SK-N-SH treated with all-trans-retinoic acid at 6 μM for 48 hours (cell line): ENCODE results near the gene CDR2L.
A peak's percentile ranks its signal among the peaks of the same experiment; 100 is the strongest.

ENCODE experiments used
- ATAC-seq: fragments of 200-7000 bp; cut with Tn5 transposase; 3 replicates; pipeline ENCODE4 v1.9.1; 2020; ENCODE audit warnings: mild to moderate bottlenecking, moderate library complexity
- ARNTL ChIP-seq: fragments of 450-650 bp; formaldehyde crosslinking; IDR thresholded peaks from 2 replicates; pipeline ENCODE4 v1.5.0; 2020; ENCODE audit warnings: low read depth, mild to moderate bottlenecking, moderate library complexity, borderline replicate concordance
- BACH2 ChIP-seq: fragments of 250-450 bp; sonication (Bioruptor Pico); IDR thresholded peaks from 2 replicates; pipeline ENCODE4 v1.9.0; 2021; ENCODE audit warnings: mild to moderate bottlenecking, borderline replicate concordance
- CREB5 ChIP-seq: fragments of 250-450 bp; sonication (Bioruptor Pico); IDR thresholded peaks from 2 replicates; pipeline ENCODE4 v1.5.1; 2020; ENCODE audit warnings: low read depth, mild to moderate bottlenecking, moderate library complexity
- CSDC2 ChIP-seq: fragments of 250-450 bp; sonication (Bioruptor Pico); IDR thresholded peaks from 2 replicates; pipeline ENCODE4 v1.5.0; 2020; ENCODE audit warnings: mild to moderate bottlenecking, moderate library complexity
- CSRNP3 ChIP-seq: fragments of 250-450 bp; sonication (Bioruptor Pico); IDR thresholded peaks from 2 replicates; pipeline ENCODE4 v1.5.1; 2021; ENCODE audit warnings: mild to moderate bottlenecking, moderate library complexity
- ESRRG ChIP-seq: fragments of 250-450 bp; sonication (Bioruptor Pico); IDR thresholded peaks from 2 replicates; pipeline ENCODE4 v1.6.1; 2021; ENCODE audit warnings: mild to moderate bottlenecking
- ISL1 ChIP-seq: fragments of 250-450 bp; sonication (Bioruptor Pico); IDR thresholded peaks from 2 replicates; pipeline ENCODE4 v2.1.2; 2022; ENCODE audit warnings: mild to moderate bottlenecking, moderate library complexity
- OSR1 ChIP-seq: fragments of 250-450 bp; sonication (Bioruptor Pico); IDR thresholded peaks from 2 replicates; pipeline ENCODE4 v1.8.0; 2022; ENCODE audit warnings: moderate library complexity, mild to moderate bottlenecking, inconsistent platforms
- PATZ1 ChIP-seq: fragments of 250-450 bp; sonication (Bioruptor Pico); IDR thresholded peaks from 2 replicates; pipeline ENCODE4 v1.8.0; 2020; ENCODE audit warnings: mild to moderate bottlenecking, moderate library complexity, borderline replicate concordance
- POU6F1 ChIP-seq: fragments of 250-450 bp; sonication (Bioruptor Pico); IDR thresholded peaks from 2 replicates; pipeline ENCODE4 v1.8.0; 2021; ENCODE audit warnings: low read depth, mild to moderate bottlenecking, moderate library complexity, borderline replicate concordance
- PPARA ChIP-seq: fragments of 250-450 bp; sonication (Bioruptor Pico); IDR thresholded peaks from 2 replicates; pipeline ENCODE4 v1.5.0; 2020; ENCODE audit warnings: mild to moderate bottlenecking, borderline replicate concordance
- RARB ChIP-seq: fragments of 250-450 bp; sonication (Bioruptor Pico); IDR thresholded peaks from 2 replicates; pipeline ENCODE4 v1.8.0; 2021; ENCODE audit warnings: mild to moderate bottlenecking, moderate library complexity
- SNAI2 ChIP-seq: fragments of 250-450 bp; sonication (Bioruptor Pico); IDR thresholded peaks from 2 replicates; pipeline ENCODE4 v1.5.0; 2020; ENCODE audit warnings: mild to moderate bottlenecking, moderate library complexity
- TCF4 ChIP-seq: fragments of 250-450 bp; sonication (Bioruptor Pico); IDR thresholded peaks from 2 replicates; pipeline ENCODE4 v1.8.0; 2021; ENCODE audit warnings: mild to moderate bottlenecking, moderate library complexity, borderline replicate concordance
- ZC3H10 ChIP-seq: fragments of 250-450 bp; sonication (Bioruptor Pico); IDR thresholded peaks from 2 replicates; pipeline ENCODE4 v1.5.1; 2021; ENCODE audit warnings: mild to moderate bottlenecking, moderate library complexity
- ZFP3 ChIP-seq: fragments of 250-450 bp; sonication (Bioruptor Pico); IDR thresholded peaks from 2 replicates; pipeline ENCODE4 v1.5.0; 2020; ENCODE audit warnings: mild to moderate bottlenecking, moderate library complexity
- ZFP30 ChIP-seq: fragments of 450-650 bp; formaldehyde crosslinking; IDR thresholded peaks from 2 replicates; pipeline ENCODE4 v1.5.0; 2022; ENCODE audit warnings: mild to moderate bottlenecking, moderate library complexity
- ZNF565 ChIP-seq: fragments of 450-650 bp; formaldehyde crosslinking; conservative IDR thresholded peaks from 2 replicates; pipeline ENCODE4 v1.5.0; 2020; ENCODE audit warnings: low read depth, mild to moderate bottlenecking, moderate library complexity
- ZNF70 ChIP-seq: fragments of 450-650 bp; formaldehyde crosslinking; IDR thresholded peaks from 2 replicates; pipeline ENCODE4 v1.5.0; 2020; ENCODE audit warnings: mild to moderate bottlenecking, moderate library complexity
- ZNF8 ChIP-seq: fragments of 450-650 bp; formaldehyde crosslinking; IDR thresholded peaks from 2 replicates; pipeline ENCODE4 v1.5.0; 2020; ENCODE audit warnings: mild to moderate bottlenecking, moderate library complexity

The CDR2L gene

GRCh38 chr17:75010683-75011400 is 23.4 kb downstream of the CDR2L start (continued):
- TF ChIP-seq CSRNP3 (CRISPR knock-in tag) (no peak), SNAI2 (CRISPR knock-in tag) (0 out of 2 replicates have a peak, but pooled peaks have one; percentile 23), CSDC2 (CRISPR knock-in tag) (no peak), CREB5 (no peak)

GRCh38 chr17:75011401-75012095 is 24.1 kb downstream of the CDR2L start:
- peak; percentile 53 for ATAC-seq
- TF ChIP-seq CREB5 = no peak
- TF ChIP-seq ISL1 (CRISPR knock-in tag) = no peak
- peak; percentile 56 for TF ChIP-seq TCF4 (CRISPR knock-in tag)
- no peak for TF ChIP-seq ZFP30 (CRISPR knock-in tag)
- TF ChIP-seq, all 23 proteins: peak for 1

- ATAC-seq = no peak
- TF ChIP-seq CREB5 = no peak
- no peak for TF ChIP-seq RARB
- TF ChIP-seq ZNF70 (CRISPR knock-in tag) = no peak
- no peak for TF ChIP-seq PPARA (CRISPR knock-in tag)
- no peak for TF ChIP-seq ESRRG (CRISPR knock-in tag)
- no peak for TF ChIP-seq ARNTL
- no peak for TF ChIP-seq PATZ1 (CRISPR knock-in tag)
- TF ChIP-seq ZNF565 (CRISPR knock-in tag) = no peak
- no peak for TF ChIP-seq ZC3H10
- TF ChIP-seq POU6F1 (CRISPR knock-in tag) = no peak
- no peak for TF ChIP-seq OSR1 (CRISPR knock-in tag)
- no peak for TF ChIP-seq BACH2 (CRISPR knock-in tag)
Measured at GRCh38 chr17:75012096-75012345, 24.6 kb downstream of the CDR2L start.

GRCh38 chr17:75012346-75013091 is 25.1 kb downstream of the CDR2L start, which contains the start of gene MRPL58:
Gene MRPL58 (plus strand): TSS chr17:75012670. CDS start chr17:75012687, 17 bp downstream.
- ATAC-seq = peak; percentile 94
- TF ChIP-seq ZFP3 (CRISPR knock-in tag) (peak; percentile 77; the same call in 1 of the 2 replicates), POU6F1 (CRISPR knock-in tag) (0 out of 2 replicates have a peak, but pooled peaks have one; percentile 83), PATZ1 (CRISPR knock-in tag) (peak; percentile 97), CREB5 (no peak), ZNF8 (CRISPR knock-in tag) (peak; percentile 33; the same call in 1 of the 2 replicates), ZNF565 (CRISPR knock-in tag) (peak; percentile 27; the same call in 1 of the 2 replicates), ZNF70 (CRISPR knock-in tag) (peak; percentile 42; the same call in 1 of the 2 replicates)
